AG04449 (cell line): ENCODE measurements around the gene MYO1F.

ENCODE experiments used
- CTCF ChIA-PET: fragments of 350-600 bp; formaldehyde crosslinking; extraction: SDS; loops from one replicate; lab custom pipeline; 2021; ENCODE audit warnings: antibody characterized with exemption; lab: Yijun Ruan, JAX
- POLR2A ChIA-PET: fragments of 400-600, 350-600 bp; formaldehyde crosslinking; extraction: SDS; loops from one replicate; lab custom pipeline; 2020; ENCODE audit warnings: antibody characterized with exemption, inconsistent platforms; lab: Yijun Ruan, JAX
- DNase-seq: peaks from one replicate; pipeline ENCODE4 v3.0.0-alpha.2; 2010; ENCODE audit warnings: low read depth, low spot score
- H3K4me3 ChIP-seq: 2 replicates; pipeline ENCODE4 v1.5.1; 2011; ENCODE audit warnings: low read depth, mild to moderate bottlenecking, control low read depth, low read length
- TF ChIP-seq, protein P1 (sequence below): IDR thresholded peaks from one replicate; pipeline ENCODE4 v1.5.1; 2011; ENCODE audit warnings: mild to moderate bottlenecking, moderate library complexity, low read length, control low read depth, inconsistent platforms; ENCODE audit not compliant: insufficient read depth; ENCODE audit errors: missing control alignments

Gene MYO1F

DNA sequence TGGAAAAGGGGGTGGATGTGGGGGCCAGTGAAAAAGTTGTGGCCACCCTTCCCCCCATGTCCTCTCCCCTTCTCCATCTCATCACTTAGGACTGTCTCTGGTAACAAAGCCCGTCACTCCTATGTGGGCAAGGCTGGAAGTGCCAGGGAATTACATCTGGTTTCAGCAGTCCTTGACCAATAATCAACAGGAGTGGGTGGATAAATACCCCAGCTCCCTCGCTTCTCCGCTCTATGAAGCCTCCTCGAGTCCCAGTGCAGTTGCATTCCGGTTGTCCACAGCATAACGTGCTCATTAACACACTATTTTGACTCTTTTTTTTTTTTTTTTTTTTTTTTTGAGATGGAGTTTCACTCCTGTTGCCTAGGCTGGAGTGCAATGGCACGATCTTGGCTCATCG lies 31.5 kb downstream of the MYO1F start:
- CTCF ChIA-PET = no interaction called here
- no peak overlapping the region for H3K4me3 ChIP-seq
- POLR2A ChIA-PET = no interaction called here
- TF ChIP-seq, protein P1, sequence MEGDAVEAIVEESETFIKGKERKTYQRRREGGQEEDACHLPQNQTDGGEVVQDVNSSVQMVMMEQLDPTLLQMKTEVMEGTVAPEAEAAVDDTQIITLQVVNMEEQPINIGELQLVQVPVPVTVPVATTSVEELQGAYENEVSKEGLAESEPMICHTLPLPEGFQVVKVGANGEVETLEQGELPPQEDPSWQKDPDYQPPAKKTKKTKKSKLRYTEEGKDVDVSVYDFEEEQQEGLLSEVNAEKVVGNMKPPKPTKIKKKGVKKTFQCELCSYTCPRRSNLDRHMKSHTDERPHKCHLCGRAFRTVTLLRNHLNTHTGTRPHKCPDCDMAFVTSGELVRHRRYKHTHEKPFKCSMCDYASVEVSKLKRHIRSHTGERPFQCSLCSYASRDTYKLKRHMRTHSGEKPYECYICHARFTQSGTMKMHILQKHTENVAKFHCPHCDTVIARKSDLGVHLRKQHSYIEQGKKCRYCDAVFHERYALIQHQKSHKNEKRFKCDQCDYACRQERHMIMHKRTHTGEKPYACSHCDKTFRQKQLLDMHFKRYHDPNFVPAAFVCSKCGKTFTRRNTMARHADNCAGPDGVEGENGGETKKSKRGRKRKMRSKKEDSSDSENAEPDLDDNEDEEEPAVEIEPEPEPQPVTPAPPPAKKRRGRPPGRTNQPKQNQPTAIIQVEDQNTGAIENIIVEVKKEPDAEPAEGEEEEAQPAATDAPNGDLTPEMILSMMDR = no peak
- DNase-seq = no peak

DNA sequence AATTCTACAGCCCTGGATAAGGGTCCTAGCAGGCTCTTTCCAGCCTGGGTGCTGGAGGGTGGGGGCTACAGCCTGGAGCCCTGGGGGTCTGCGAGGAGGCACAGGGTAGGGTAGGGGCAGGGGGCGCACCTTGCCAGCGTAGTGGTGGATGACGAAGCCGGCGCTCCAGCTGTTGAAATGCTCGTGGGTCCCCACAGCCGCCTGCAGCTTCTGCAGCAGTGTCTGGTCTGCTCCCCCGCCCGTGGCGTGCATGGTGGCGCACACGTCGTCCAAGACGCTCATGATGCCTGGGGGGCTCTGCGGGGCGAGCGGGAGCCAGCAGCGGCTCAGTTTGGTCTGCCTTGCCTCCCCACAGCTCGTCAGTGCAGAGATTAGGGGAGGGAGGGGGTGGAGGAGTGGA lies 33.1 kb downstream of the MYO1F start:
- ChIA-PET POLR2A (no interaction called here), CTCF (interaction anchor here (1.0 to 1.4 kb wide), 2 partner anchors 34 to 35 kb away, joined by 3 read pairs; partner anchors contain the start of gene MYO1F)
- no peak overlapping the region for H3K4me3 ChIP-seq
- DNase-seq = no peak
- TF ChIP-seq, protein P1 = no peak

DNA sequence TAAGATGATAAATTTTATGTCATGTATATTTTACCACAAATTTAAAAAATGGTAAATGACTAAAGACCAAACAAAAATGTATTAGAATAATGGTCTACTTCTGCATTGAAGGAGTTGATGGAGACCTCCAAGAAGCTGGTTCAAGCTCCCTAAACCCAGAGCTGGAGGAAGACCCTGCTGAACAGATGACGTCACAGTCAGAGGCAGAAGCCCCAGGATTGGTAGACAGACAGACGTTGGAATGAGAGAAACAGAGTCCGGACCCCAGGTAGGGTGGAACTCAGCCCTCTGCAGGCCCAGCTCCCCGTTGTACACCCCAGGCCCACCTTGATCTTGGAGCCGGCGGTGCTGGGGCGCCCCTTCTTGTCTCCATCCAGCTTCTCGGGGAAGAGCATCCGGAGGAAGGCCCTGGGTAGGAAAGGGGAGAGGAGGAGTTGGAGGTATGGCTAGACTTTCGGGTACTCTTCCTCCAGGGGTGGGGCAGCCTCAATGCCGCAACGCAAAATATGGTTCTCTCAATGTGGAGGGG lies 37.6 kb downstream of the MYO1F start:
- POLR2A ChIA-PET = no interaction called here
- TF ChIP-seq, protein P1 = no peak
- CTCF ChIA-PET = interaction anchor here (1.4 kb wide), 1 partner anchor 39 kb away, joined by 4 read pairs; no protein-coding TSS in a partner anchor
- no peak for DNase-seq
- no peak overlapping the region for H3K4me3 ChIP-seq

DNA sequence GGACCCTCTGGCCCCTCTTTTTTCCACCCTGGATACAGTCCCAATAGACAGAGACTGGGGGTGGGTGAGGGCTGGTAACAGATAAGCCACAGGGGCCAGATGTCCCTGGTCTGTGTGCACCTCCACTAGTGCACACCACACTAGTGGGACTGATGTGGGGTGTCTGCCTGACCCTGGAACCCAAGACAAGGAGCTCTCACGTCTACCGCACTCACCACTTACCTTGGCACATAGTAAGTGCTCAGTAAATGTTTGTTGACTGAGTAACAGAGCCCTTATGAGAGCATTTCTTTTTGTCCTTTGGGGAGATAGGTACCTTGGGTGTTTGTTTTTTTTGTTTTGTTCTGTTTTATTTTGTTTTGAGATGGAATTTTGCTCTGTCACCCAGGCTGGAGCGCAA lies 40.1 kb downstream of the MYO1F start:
- POLR2A ChIA-PET = no interaction called here
- H3K4me3 ChIP-seq = no peak overlapping the region
- no peak for DNase-seq
- TF ChIP-seq, protein P1 = no peak
- CTCF ChIA-PET = interaction anchor here (1.0 to 1.5 kb wide), 2 partner anchors 41 to 44 kb away, joined by 3 to 5 read pairs; no protein-coding TSS in a partner anchor

DNA sequence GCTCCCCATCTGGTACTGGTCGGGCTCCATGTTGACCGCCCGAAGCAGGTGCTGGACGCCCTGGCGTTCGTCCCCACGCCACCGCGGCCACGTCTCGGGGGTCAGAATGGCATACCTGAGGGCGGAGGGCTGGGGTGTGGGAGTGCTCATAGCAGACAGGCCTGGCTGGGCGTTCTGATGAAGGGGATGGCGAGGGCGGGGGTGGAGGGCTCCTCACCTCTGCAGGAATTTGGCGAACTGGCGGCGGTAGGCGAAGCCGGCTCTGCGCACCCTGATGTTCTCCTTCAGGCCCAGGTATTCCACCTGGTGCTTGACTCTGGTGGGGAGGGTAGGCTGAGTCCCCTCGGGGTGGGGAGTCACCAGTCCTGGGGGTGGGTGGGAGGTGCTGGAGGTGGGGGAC lies 41.0 kb downstream of the MYO1F start:
- no peak for DNase-seq
- POLR2A ChIA-PET = no interaction called here
- TF ChIP-seq, protein P1 = no peak

DNA sequence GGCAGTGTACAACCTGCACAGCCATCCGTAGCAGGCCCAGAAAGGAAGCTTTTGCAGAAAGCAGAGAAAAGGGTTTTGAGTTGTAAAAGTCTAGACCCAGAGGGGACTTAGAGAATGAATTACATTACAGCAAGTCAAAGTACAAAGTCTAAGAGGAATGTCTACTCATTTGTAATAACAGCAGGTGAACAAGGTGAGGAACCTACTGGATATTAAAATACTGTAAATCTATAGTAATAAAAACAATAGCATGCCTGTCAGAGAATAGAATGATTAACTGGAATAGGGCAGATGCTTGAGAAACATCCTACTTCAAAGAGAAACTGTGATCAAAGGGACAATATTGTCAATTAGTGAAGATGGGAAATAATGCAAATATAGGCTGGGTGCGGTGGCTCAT lies 45.0 kb downstream of the MYO1F start:
- TF ChIP-seq, protein P1 = no peak
- ChIA-PET CTCF (interaction anchor here (1.4 kb wide), 1 partner anchor 178 kb away, joined by 3 read pairs; no protein-coding TSS in a partner anchor), POLR2A (no interaction called here)
- no peak overlapping the region for H3K4me3 ChIP-seq
- no peak for DNase-seq

More for the DNA sequence above, 41.0 kb downstream of the MYO1F start:
- no peak overlapping the region for H3K4me3 ChIP-seq
- CTCF ChIA-PET = no interaction called here
